Fibroblast of gingiva (primary cell): ENCODE data around the gene LRRC28.

ENCODE experiments used
- DNase-seq: peaks from one replicate; pipeline ENCODE4 v3.0.0-alpha.2; 2011; ENCODE audit warnings: low read depth

Gene LRRC28

DNA sequence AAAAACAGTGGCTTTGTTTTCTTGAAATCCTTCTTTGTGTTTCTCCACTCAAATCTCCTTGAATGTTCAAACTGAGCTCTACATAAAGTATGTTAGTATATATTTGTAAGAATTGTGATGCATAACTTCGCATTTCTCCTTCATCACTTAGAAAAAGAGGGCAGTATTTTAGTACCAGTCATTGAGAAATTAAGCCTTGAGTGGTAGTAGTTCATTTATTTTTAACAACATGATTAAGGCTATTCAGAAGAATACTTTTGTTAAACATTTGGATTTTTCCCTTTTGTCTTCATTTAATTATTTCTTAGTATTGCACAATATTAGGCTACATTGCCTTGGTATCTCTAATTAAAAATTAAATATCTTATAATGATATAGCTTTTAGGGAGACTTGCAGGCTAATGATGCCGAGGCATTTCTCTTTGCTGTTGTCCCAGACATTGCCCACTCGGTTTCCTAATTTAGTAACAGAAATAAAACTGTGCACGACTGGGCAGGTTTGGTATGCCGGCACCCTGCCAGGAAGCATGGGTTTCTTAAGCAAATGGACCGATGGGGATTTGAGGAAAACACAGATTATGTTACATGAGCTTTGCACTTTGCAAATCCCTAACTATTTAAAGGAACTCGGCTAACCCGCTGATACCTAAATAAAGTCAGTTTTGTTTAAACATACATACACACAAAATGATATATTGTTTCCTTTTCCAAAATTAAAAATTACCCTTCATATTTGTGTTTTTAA, 54.7 kb downstream of the LRRC28 start:
- peak; percentile 92 for DNase-seq

DNA sequence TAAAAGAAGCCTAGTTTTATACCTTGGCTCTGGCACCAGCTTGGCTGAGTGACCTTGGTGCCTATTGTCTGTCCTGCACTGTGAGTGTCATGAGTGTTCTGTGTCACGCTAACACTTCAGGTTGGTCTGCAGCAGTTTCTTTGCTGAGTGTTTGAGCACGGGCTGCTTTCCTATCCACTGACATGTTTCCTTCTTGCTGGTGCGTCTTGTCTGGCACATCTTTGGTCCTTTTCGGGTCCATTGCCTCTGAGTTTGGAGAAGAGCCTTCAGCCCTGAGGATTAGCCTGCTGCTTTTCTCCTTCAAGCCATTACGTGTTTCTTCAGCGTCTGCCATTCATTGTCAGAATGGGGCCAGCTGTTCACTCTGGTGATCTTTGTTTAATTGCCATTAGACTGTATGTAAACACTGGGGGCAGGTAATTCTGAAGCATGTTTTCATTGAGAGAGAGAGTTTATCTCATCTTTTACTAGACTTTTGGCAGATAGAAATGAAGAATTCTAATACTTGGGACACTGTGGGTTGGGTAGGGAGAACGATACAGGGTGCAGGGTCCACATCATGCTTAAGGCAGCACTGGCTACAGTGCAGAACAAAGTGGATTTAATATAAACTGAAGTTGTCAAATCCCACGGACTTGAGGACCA, 55.5 kb downstream of the LRRC28 start:
- no peak for DNase-seq

- no peak for DNase-seq
These were observed 56.5 kb downstream of the LRRC28 start for GRCh38 chr15:99307735-99308134.

DNA sequence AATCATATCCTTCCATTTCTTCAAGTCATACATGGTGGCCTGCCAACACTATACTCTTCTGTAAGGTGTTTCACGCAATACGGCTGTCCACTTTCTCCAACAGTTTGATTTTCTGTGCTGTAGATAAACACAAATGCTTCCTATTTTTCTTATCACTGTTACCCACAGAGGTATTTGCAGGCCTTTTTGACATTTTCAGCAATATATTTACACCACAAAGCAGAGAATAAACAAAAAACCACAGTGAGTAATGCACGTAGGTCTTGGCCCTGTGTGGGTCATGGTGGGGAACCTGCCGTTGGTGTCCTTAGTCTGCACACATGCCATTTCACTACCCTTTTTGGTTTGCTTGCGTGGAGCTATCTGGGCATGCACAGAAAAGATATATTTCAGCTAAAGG, 59.5 kb downstream of the LRRC28 start:
- no peak for DNase-seq

DNA sequence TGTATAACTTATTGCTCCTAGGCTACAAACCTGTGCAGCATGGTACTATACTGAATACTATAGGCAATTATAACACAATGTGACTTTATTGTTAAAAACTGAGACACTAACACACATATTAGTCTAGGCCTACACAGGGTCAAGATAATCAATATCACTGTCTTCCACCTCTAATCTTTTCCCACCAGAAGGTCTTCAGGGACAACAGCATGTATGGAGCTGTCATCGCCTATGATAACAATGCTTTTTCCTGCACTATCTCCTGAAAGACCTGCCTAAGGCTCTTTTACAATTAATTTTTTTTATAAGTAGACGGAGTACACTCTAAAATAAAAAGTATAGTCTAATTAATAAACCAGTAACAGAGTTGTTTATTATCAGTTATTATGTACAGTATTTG, 60.9 kb downstream of the LRRC28 start:
- DNase-seq, result no peak

GRCh38 chr15:99312794-99313193, 61.5 kb downstream of the LRRC28 start:
- DNase-seq, result no peak

DNA sequence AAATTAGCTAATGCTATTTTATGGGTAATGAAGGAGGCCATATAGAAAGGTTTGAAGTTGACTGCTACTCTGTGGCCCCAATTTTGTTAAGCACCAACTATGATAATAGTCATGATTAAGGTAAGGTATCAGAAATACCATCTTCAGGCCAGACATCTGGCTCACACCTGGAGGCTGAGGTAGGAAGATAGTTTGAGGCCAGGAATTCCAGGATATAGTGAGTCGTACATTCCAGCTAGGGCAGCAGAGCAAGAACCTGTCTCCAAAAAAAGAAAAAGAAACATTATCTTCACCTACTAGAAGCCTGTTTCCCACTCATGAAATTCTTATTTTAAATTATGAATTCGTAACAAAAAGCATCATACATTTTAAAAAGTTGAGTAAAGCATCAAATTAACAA, 64.4 kb downstream of the LRRC28 start:
- no peak for DNase-seq

DNA sequence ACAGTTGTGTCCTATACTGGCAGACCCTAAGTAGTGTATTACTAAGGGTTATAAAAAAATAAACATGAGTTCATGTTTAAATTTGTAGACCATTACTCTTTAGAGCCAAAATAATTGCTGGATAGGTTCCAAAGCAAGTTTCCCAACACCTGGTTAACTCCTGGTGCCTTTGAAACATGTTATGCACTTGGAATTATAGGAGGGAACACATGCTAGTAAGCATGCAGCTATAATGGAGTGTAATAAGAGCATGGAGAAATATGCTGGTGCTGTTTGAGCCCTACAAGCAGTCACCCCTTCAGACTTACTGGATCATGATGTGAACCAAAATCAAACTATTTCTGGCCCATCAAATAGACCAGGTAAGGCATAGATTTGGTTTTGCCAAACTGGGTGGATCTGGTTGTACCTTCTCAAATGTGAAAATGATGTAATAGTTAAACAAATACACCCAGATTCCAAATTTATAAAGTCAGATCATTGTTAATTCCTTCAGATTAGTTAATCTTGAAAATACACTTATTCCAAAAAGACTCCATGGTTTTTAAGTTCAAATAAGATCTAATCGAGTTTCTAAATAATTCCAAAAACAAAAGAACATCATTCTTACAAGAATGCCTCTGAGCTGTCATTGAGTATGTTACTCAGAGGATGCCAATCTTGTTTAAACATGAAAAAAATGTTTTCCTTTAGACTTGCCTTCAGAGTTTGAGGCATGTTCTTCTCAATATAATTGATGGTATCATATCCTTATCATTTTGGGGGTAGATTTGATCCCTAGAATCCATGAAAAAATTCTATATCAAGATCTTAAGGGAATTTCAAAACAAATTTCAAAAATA, 69.3 kb downstream of the LRRC28 start:
- no peak for DNase-seq

GRCh38 chr15:99321468-99321867, 70.2 kb downstream of the LRRC28 start:
- no peak for DNase-seq

DNA sequence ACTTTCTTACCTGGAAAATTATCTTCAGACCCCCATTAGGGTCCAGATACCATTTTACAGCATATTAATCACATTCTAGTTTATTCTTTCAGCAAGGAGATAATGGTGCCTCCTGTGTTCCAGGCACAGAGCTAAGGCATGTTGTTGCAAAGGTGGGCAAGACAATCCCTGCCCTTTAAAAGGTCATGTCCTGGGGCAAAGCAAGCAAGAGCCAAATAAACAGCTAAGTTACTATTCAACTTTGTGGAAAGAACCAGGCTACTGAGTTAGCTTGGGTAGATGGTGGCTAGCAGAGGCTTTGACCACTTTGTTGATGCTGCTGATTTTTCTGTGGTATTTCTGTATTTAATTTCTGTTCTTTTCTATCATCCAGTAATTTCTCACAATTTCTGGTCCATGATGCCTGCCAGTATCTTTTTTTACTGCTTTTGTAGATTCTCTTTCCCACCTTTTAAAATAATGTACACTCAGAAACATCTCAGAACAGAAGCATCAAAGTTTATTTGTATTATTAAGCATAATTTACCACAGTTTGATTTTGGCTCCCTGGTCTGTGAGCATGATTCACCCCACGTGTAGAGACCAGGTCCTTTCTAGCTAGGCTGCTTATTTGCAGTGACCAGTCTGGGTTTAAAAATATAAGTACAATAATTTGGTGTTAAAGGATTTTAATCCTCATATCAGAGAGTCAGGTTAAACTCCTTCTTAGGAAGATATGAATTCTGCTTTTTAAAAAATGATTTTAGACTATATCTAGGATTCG, 71.5 kb downstream of the LRRC28 start:
- DNase-seq, result no peak

- peak; percentile 78 for DNase-seq
These were observed 72.9 kb downstream of the LRRC28 start for GRCh38 chr15:99324082-99324620.

- no peak for DNase-seq
These were observed 73.4 kb downstream of the LRRC28 start for GRCh38 chr15:99324700-99325099.

DNA sequence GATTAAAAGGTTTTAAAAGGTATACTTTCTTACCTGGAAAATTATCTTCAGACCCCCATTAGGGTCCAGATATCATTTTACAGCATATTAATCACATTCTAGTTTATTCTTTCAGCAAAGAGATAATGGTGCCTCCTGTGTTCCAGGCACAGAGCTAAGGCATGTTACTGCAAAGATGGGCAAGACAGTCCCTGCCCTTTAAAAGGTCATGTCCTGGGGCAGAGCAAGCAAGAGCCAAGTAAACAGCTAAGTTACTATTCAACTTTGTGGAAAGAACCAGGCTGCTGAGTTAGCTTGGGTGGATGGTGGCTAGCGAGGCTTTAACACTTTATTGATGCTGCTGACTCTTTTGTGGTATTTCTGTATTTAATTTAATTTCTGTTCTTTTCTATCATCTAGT, 75.0 kb downstream of the LRRC28 start:
- DNase-seq, result no peak

DNA sequence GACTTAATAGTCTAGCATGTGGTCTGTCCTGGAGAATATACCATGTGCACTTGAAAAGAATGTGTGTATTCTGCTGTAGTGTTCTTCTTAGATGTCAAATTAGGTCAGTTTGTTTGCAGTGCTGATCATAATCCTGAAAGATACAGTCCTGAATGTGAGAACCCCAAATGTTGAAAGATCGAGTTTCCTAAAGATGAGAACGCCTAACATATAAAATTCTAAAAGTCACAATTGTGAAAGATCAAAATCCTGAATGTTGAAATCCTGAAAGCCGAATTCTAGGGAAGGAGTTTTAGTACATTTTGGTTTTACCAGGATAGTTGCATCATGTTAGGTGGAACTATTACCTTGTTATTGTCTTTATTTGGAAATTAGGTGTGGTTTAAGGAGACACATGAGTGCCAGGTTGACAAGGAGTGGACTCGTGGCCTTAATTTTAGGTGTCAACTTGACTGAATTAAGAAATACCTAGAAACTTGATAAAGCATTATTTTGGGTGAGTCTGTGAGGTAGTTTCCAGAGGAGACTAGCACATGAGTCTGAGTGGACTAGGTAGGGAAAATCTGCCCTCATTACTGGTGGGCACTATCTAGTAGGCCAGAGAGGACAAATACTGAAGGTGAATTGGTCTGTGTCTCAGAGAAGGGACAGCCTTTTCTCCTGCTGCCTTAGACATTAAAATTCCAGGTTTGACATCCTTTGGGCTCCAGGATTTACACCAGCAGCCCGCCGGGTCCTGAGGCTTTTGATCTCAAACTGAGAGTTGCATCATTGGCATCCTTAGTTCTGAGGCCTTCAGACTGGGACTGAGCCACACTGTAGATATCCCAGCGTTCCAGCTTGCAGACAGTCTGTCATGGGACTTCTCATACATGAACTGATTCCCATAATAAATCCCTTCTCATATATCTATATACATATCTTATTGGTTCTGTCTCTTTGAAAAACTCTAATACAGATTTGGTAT, 77.1 kb downstream of the LRRC28 start:
- no peak for DNase-seq

- DNase-seq, result no peak
These were observed 80.1 kb downstream of the LRRC28 start for GRCh38 chr15:99331381-99331780.

DNA sequence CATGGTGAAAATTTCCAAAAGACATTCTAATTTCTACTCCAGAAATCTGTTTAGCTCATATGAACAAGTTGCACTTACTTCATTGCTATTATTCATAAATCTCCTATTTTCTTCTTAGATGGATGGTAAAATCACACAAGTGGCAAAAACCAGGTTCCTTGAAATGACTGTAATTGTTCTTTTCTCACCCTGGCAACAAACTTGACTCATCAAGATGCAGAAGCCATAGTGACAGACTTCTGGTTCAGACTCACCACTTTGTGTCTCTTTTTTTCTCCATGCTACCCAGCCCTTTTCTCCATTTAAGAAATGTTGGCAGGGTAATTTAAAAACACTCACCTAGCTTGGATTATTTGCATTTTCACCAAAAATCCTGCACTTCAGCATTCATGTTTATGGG, 82.1 kb downstream of the LRRC28 start:
- DNase-seq, result no peak

DNA sequence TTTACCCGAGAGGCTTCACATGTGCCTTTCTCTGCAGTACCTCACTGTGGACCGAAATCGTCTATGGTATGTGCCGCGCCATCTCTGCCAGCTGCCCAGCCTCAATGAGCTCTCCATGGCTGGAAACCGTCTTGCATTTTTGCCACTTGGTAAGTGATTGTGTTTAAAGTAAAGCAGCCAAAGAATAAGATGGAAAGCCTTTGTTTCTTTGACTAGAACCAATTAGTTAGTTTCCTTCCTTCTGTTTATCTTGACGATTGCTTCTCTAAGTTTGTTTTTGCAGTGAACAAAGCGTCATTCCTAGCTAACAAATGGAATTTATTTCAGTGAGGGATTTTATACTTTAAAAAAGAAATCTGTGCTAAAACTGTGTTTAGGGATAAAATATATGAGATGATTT, 82.7 kb downstream of the LRRC28 start:
- no peak for DNase-seq

GRCh38 chr15:99335508-99335907, 84.2 kb downstream of the LRRC28 start:
- peak; percentile 24 for DNase-seq

DNA sequence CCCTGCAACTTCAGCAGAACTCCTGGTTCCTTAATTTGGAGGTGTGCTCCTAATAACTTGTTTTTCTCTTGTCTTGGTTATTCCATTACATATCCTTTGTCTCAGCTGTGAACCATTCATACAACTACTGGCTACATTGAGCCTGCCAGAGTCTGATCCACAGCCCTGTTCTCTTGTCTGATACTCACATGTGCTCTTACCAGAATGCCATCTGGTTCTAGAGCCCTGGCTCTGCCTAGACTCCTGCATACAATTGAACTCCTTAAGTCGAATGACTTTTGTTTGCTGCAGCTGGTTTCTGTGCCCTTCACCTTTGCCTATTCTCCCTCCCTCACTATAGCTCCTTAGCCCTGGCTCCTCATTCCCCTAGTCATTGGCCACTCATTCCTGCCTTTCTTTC, 85.5 kb downstream of the LRRC28 start:
- DNase-seq, result no peak

DNA sequence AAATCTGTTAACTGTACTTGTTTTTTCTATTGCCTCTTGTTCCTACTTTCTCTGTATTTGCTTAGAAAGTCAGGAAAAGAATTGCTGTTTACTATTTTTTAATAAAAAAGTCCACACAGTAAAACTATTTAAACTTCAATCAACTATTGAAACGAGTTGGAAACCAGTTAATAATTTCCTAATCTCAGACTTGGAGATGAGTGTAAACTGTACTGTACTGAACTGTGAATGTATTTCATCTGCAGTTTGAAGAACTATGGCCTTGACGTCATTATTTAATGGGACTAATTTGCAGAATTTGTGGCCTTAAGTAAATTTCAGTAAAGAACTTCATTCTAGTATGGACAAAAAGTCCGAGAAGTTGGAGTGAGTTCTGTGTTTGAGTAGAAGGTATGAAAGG, 89.1 kb downstream of the LRRC28 start:
- no peak for DNase-seq

DNA sequence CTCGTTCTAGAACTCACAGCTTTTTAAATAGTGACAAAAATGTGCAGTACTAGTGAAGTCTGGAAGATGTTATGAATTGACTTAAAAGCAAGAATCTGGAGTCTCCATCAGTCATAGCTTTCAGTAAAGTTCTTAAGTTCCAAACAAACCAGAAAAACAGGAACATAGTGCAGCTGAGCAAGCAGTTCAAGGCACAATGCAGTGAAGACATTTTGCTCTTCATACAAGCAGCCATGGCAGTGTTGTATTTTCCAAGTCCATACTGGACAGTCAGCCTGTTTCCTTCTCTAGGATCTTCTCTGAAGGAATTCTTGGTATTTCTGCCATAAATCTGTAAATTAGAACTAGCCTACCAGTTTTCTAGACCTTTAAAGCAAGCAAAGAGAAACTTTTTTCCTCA, 90.5 kb downstream of the LRRC28 start:
- DNase-seq, result no peak
